ENCODE results near the gene LIMCH1.
"Not testable (repeated sequence)": the region's sequence is repeated elsewhere in the genome, so short reads cannot be mapped to it uniquely, and the experiment has no call there.

Gene LIMCH1

DNA sequence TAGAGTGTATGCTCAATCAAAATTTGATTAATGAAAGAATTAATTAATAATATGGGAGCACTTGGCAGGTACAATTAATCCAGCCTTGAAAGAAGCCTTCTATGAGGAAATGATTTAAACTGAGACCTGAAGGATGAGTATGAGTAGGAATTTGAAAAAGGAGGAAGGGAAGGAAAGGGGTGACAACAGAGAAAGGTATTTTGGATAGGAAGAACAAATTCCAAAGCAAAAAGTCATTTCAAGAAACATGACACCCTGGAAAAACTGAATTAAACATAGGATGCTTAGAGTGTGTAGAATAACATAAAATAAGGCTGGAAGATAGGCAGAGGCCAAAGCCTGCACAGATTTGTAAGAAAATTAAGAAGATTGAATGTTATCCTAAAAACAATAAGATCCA, 180.9 kb downstream of the LIMCH1 start:
- no peak overlapping the region for H3K4me3 ChIP-seq (ENCODE audit: low read depth, low read length)

DNA sequence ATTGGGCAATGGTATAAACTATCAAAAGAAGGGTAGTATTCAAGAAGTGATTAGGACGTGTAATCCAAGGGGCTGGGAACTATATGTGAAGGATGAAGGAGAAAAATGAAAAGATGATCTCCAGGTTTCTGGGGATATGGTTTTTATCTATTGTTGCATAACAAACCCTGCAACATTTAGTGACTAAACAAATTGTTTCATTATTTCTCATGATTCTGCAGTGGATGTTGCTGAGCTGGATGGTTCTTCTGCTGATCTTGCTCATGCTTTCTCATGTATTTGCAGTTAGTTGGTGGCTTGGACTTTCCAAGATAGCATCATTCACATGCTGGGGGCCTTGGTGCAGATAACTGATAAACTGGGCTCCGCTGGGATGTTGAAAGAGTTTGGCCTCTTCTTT, 181.5 kb downstream of the LIMCH1 start:
- H3K4me3 ChIP-seq (ENCODE audit: low read depth, low read length): no peak overlapping the region

- H3K4me3 ChIP-seq (ENCODE audit: low read depth, low read length): no peak overlapping the region
Measured at GRCh38 chr4:41722181-41722580, 184.2 kb downstream of the LIMCH1 start.

- no peak overlapping the region for H3K4me3 ChIP-seq (ENCODE audit: low read depth, low read length)
Measured at GRCh38 chr4:41723286-41723685, 185.3 kb downstream of the LIMCH1 start.

DNA sequence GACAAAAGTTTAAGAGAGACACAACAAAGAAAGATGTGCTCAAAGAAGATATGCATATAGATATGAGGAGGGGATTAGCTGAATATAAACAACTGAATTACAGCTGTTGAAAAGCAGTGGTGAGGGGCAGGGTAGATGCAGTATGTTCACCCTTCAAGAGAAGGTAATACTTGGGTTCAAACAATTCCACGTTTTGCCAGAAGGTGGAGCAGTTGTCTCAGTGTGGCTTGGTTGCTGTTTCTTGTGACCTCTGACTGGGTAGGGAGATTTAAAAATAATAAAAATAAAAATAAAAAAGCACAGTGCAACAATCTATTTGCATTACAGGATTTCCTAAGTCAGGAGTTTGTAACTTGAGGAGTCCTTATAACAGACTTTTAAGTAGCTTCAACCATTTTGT, 187.3 kb downstream of the LIMCH1 start:
- no peak overlapping the region for H3K4me3 ChIP-seq (ENCODE audit: low read depth, low read length)

- no peak overlapping the region for H3K4me3 ChIP-seq (ENCODE audit: low read depth, low read length)
Measured at GRCh38 chr4:41727861-41728572, 190.1 kb downstream of the LIMCH1 start.

GRCh38 chr4:41728573-41728913, 190.6 kb downstream of the LIMCH1 start:
- H3K4me3 ChIP-seq (ENCODE audit: low read depth, low read length): no peak overlapping the region

- no peak overlapping the region for H3K4me3 ChIP-seq (ENCODE audit: low read depth, low read length)
Measured at GRCh38 chr4:41731569-41732126, 193.7 kb downstream of the LIMCH1 start.

- no peak overlapping the region for H3K4me3 ChIP-seq (ENCODE audit: low read depth, low read length)
Measured at GRCh38 chr4:41734371-41734770, 196.4 kb downstream of the LIMCH1 start.

DNA sequence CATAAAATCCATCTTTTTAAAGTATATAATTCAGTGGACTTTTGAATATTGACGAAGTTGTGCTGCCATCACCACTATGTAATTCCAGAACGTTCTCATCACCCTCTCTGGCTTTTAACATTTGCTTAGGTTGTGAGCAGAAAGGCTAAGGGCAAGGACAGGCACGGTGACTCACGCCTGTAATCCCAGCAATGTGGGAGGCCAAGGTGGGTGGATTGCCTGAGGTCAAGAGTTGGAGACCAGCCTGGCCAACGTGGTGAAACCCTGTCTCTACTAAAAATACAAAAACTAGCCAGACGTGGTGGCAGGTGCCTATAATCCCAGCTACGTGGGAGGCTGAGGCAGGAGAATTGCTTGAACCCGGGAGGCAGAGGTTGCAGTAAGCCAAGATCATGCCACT, 199.5 kb downstream of the LIMCH1 start:
- H3K4me3 ChIP-seq (ENCODE audit: low read depth, low read length): not testable (repeated sequence)

DNA sequence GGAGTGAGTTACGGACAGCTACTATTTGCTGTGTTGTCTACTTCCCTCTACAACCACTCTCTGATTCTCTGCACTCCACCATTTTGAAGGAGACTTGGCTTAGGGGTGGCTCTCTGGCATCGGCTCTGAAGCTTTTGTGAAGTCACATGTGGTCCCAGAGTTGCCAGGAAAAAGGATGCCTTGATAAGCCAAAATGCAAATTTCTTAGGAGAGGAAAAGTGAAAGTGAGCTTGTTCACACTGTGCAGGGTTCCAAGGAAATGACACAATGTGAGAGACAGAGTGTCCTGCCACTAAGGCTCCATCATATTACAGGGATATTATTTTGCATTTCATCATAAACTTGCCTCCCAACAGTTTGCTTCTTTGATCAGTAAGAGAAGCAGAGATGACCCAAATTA, 203.4 kb downstream of the LIMCH1 start:
- H3K4me3 ChIP-seq (ENCODE audit: low read depth, low read length): no peak overlapping the region

GRCh38 chr4:41744572-41745291, 206.8 kb downstream of the LIMCH1 start:
- H3K4me3 ChIP-seq (ENCODE audit: low read depth, low read length): no peak overlapping the region

DNA sequence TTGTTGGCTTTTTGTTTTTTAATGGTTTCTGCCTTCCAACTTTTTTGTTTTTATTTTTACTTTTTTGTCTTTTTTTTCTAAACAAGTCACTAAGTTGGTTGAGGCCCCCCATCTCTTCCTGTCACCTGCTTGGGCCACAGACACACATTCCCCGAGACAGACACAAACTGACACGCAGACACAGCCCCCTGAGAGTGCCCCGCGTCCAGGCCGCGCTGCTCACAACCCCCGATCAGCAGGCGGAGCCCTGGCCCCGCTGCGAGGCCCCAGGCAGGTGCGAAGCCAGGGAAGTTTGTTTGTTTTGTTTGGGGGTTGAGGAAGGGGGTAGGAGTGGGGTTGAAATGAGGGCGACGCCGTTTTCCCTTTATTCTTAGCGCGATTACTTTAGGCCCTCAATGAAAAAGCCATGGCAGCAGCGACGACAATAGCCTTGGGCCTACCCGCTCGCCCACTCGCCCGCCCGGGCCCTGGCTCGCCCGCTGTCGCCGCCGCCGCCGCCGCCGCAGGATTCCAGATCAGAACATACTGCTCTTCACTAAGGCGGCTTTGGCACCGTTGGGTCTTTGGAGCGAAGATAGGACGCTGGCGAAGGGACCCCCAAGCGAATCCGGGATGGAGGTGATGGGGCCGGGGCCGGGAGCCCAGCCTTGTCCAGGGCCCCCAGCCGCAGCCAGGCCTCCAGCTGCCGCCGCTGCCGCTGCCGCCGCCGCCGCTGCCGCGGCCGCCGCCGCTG, 207.5 kb downstream of the LIMCH1 start:
- no peak overlapping the region for H3K4me3 ChIP-seq (ENCODE audit: low read depth, low read length)

DNA sequence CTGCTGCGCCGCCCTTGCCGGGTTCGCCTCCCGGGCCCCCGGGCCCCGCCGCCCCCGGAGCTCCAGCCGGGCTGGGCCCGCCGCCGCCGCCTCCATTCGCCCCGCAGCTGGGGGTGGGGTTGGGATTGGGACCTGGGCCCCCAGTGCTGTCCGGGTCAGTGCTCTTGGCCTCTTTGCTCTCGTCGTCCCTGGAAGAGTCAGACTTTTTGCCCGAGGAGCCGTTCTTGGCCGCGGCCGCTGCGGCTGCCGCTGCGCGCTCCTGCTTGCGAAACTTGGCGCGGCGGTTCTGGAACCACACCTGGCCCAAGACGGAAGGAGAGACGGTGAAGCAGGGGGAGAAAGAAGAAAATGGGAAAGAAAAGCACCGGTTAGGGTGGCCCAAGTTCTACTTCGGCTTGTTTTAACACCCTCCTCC, 208.1 kb downstream of the LIMCH1 start:
- no peak overlapping the region for H3K4me3 ChIP-seq (ENCODE audit: low read depth, low read length)

GRCh38 chr4:41746440-41747229, 208.7 kb downstream of the LIMCH1 start:
- no peak overlapping the region for H3K4me3 ChIP-seq (ENCODE audit: low read depth, low read length)

DNA sequence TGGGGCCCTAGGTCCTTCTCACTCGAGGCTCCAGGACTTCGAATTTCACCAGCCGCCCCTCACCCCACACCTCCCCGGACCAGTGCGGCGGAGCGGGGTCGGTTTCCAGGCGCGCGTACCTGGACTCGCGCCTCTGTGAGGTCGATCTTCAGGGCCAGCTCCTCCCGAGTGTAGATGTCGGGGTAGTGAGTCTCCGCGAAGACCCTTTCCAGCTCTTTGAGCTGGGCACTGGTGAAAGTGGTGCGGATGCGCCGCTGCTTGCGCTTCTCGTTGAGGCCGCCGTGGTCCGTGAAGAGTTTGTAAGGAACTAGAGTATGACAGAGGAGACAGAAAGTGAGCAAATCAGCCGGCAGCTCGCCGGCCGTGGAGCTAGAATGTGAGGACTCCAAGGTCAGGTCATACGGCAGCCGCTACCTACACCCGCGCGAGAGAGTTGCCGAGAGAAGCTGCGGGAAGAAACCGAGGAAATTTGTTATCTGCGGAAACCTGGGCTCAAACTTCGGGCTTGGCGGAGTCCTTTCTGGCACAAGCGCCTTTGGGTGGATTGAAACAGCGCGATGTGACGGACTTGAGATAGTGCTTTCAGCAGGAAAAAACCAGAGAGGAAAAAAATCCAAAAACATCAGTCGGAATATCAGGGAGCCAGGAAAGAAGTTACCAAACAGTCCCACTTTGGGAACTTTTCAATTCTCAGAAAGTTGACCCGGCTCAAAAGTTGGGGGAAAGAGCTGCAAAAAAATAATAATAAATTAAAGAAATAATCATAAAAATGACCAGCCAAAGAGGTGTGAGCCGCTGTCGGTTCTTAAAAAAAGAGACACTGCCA, 209.5 kb downstream of the LIMCH1 start:
- no peak overlapping the region for H3K4me3 ChIP-seq (ENCODE audit: low read depth, low read length)

GRCh38 chr4:41748074-41748570, 210.2 kb downstream of the LIMCH1 start:
- H3K4me3 ChIP-seq (ENCODE audit: low read depth, low read length): no peak overlapping the region

- no peak within 1 kb of the TSS for H3K4me3 ChIP-seq (ENCODE audit: low read depth, low read length)
Measured at GRCh38 chr4:41748571-41749475, 210.9 kb downstream of the LIMCH1 start, which contains the start of gene PHOX2B. TSS of gene PHOX2B (minus strand) at chr4:41748725. CDS start at chr4:41748610, 115 bp downstream.

GRCh38 chr4:41749631-41750039, 211.7 kb downstream of the LIMCH1 start:
- no peak overlapping the region for H3K4me3 ChIP-seq (ENCODE audit: low read depth, low read length)

Data from iPS-11a (cell line).